Measurements from ENCODE around the gene DUSP1.

Gene DUSP1

GRCh38 chr5:172723508-172723907 lies 47.5 kb downstream of the DUSP1 start:
- H3K36me3 ChIP-seq (ENCODE audit: control insufficient read depth, insufficient read depth, low read length), result no peaks in the 10 kb centered on the region
- H3K27me3 ChIP-seq (ENCODE audit: control insufficient read depth, insufficient read depth, low read length, poor library complexity, severe bottlenecking), result peaks cover 6% of the 10 kb centered on the region
- no peaks in the 10 kb centered on the region for H3K9me3 ChIP-seq (ENCODE audit: control insufficient read depth, low read length)
- H3K4me1 ChIP-seq (ENCODE audit: control insufficient read depth, insufficient read depth, low read length), result no peaks in the 10 kb centered on the region
- H3K27ac ChIP-seq (ENCODE audit: insufficient read depth, low read depth, low read length, poor library complexity, severe bottlenecking), result no peak overlapping the region
- WGBS, 2 experiments, result 88 to 90% methylated on average over 2 of the region's 2 CpGs
- H3K4me3 ChIP-seq (ENCODE audit: insufficient read depth, low read depth, low read length), result no peak overlapping the region

- H3K27ac ChIP-seq (ENCODE audit: insufficient read depth, low read depth, low read length, poor library complexity, severe bottlenecking), result no peak overlapping the region
- WGBS, 2 experiments, result 83% methylated on average over 12 of the region's 12 CpGs
- H3K36me3 ChIP-seq (ENCODE audit: control insufficient read depth, insufficient read depth, low read length), result no peaks in the 10 kb centered on the region
- no peaks in the 10 kb centered on the region for H3K4me1 ChIP-seq (ENCODE audit: control insufficient read depth, insufficient read depth, low read length)
- H3K27me3 ChIP-seq (ENCODE audit: control insufficient read depth, insufficient read depth, low read length, poor library complexity, severe bottlenecking), result peaks cover 17% of the 10 kb centered on the region
- no peak overlapping the region for H3K4me3 ChIP-seq (ENCODE audit: insufficient read depth, low read depth, low read length)
- H3K9me3 ChIP-seq (ENCODE audit: control insufficient read depth, low read length), result no peaks in the 10 kb centered on the region
Measured at GRCh38 chr5:172722327-172722815, 48.6 kb downstream of the DUSP1 start.

GRCh38 chr5:172721455-172722326 lies 49.3 kb downstream of the DUSP1 start:
- WGBS, 2 experiments, result 86 to 87% methylated on average over 17 of the region's 17 CpGs
- no peaks in the 10 kb centered on the region for H3K36me3 ChIP-seq (ENCODE audit: control insufficient read depth, insufficient read depth, low read length)
- no peaks in the 10 kb centered on the region for H3K9me3 ChIP-seq (ENCODE audit: control insufficient read depth, low read length)
- H3K4me1 ChIP-seq (ENCODE audit: control insufficient read depth, insufficient read depth, low read length), result no peaks in the 10 kb centered on the region
- H3K4me3 ChIP-seq (ENCODE audit: insufficient read depth, low read depth, low read length), result no peak overlapping the region
- peaks cover 23% of the 10 kb centered on the region for H3K27me3 ChIP-seq (ENCODE audit: control insufficient read depth, insufficient read depth, low read length, poor library complexity, severe bottlenecking)
- H3K27ac ChIP-seq (ENCODE audit: insufficient read depth, low read depth, low read length, poor library complexity, severe bottlenecking), result no peak overlapping the region

- H3K27me3 ChIP-seq (ENCODE audit: control insufficient read depth, insufficient read depth, low read length, poor library complexity, severe bottlenecking), result peaks cover 23% of the 10 kb centered on the region
- no peaks in the 10 kb centered on the region for H3K36me3 ChIP-seq (ENCODE audit: control insufficient read depth, insufficient read depth, low read length)
- WGBS, 2 experiments, result 82 to 85% methylated on average over 5 of the region's 5 CpGs
- no peak overlapping the region for H3K27ac ChIP-seq (ENCODE audit: insufficient read depth, low read depth, low read length, poor library complexity, severe bottlenecking)
- H3K9me3 ChIP-seq (ENCODE audit: control insufficient read depth, low read length), result no peaks in the 10 kb centered on the region
- no peaks in the 10 kb centered on the region for H3K4me1 ChIP-seq (ENCODE audit: control insufficient read depth, insufficient read depth, low read length)
- H3K4me3 ChIP-seq (ENCODE audit: insufficient read depth, low read depth, low read length), result no peak overlapping the region
Measured at GRCh38 chr5:172720655-172721054, 50.3 kb downstream of the DUSP1 start.

- H3K27me3 ChIP-seq (ENCODE audit: control insufficient read depth, insufficient read depth, low read length, poor library complexity, severe bottlenecking), result peaks cover 23% of the 10 kb centered on the region
- H3K4me1 ChIP-seq (ENCODE audit: control insufficient read depth, insufficient read depth, low read length), result no peaks in the 10 kb centered on the region
- 88 to 94% methylated on average over 4 of the region's 4 CpGs for WGBS, 2 experiments
- H3K27ac ChIP-seq (ENCODE audit: insufficient read depth, low read depth, low read length, poor library complexity, severe bottlenecking), result no peak overlapping the region
- H3K4me3 ChIP-seq (ENCODE audit: insufficient read depth, low read depth, low read length), result no peak overlapping the region
- H3K36me3 ChIP-seq (ENCODE audit: control insufficient read depth, insufficient read depth, low read length), result no peaks in the 10 kb centered on the region
- H3K9me3 ChIP-seq (ENCODE audit: control insufficient read depth, low read length), result no peaks in the 10 kb centered on the region
Measured at GRCh38 chr5:172719211-172719610, 51.8 kb downstream of the DUSP1 start.

GRCh38 chr5:172718527-172719114 lies 52.4 kb downstream of the DUSP1 start:
- H3K27me3 ChIP-seq (ENCODE audit: control insufficient read depth, insufficient read depth, low read length, poor library complexity, severe bottlenecking), result peaks cover 23% of the 10 kb centered on the region
- H3K27ac ChIP-seq (ENCODE audit: insufficient read depth, low read depth, low read length, poor library complexity, severe bottlenecking), result no peak overlapping the region
- no peaks in the 10 kb centered on the region for H3K36me3 ChIP-seq (ENCODE audit: control insufficient read depth, insufficient read depth, low read length)
- WGBS, 2 experiments, result 87 to 88% methylated on average over 3 of the region's 3 CpGs
- H3K9me3 ChIP-seq (ENCODE audit: control insufficient read depth, low read length), result no peaks in the 10 kb centered on the region
- H3K4me3 ChIP-seq (ENCODE audit: insufficient read depth, low read depth, low read length), result no peak overlapping the region
- no peaks in the 10 kb centered on the region for H3K4me1 ChIP-seq (ENCODE audit: control insufficient read depth, insufficient read depth, low read length)
